ENCODE data around the gene KCNMA1.

KCNMA1 gene

GRCh38 chr10:77471069-77471536 lies 166.5 kb downstream of the KCNMA1 start:
- TF ChIP-seq, protein P1, sequence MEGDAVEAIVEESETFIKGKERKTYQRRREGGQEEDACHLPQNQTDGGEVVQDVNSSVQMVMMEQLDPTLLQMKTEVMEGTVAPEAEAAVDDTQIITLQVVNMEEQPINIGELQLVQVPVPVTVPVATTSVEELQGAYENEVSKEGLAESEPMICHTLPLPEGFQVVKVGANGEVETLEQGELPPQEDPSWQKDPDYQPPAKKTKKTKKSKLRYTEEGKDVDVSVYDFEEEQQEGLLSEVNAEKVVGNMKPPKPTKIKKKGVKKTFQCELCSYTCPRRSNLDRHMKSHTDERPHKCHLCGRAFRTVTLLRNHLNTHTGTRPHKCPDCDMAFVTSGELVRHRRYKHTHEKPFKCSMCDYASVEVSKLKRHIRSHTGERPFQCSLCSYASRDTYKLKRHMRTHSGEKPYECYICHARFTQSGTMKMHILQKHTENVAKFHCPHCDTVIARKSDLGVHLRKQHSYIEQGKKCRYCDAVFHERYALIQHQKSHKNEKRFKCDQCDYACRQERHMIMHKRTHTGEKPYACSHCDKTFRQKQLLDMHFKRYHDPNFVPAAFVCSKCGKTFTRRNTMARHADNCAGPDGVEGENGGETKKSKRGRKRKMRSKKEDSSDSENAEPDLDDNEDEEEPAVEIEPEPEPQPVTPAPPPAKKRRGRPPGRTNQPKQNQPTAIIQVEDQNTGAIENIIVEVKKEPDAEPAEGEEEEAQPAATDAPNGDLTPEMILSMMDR (IDR thresholded peaks at IDR 0.05; ENCODE audit: low read depth, low read length) = no peak
- DNase-seq (ENCODE audit: extremely low read depth, low read depth) = no peak

GRCh38 chr10:77467422-77467963 lies 170.1 kb downstream of the KCNMA1 start:
- DNase-seq (ENCODE audit: extremely low read depth, low read depth) = no peak
- TF ChIP-seq, protein P1 (IDR thresholded peaks at IDR 0.05; ENCODE audit: low read depth, low read length) = no peak

- TF ChIP-seq, protein P1 (IDR thresholded peaks at IDR 0.05; ENCODE audit: low read depth, low read length) = no peak
- no peak for DNase-seq (ENCODE audit: extremely low read depth, low read depth)
Observed at GRCh38 chr10:77463967-77464745, 173.5 kb downstream of the KCNMA1 start.

- DNase-seq (ENCODE audit: extremely low read depth, low read depth) = no peak
- TF ChIP-seq, protein P1 (IDR thresholded peaks at IDR 0.05; ENCODE audit: low read depth, low read length) = no peak
Observed at GRCh38 chr10:77463499-77463898, 174.1 kb downstream of the KCNMA1 start.

DNA sequence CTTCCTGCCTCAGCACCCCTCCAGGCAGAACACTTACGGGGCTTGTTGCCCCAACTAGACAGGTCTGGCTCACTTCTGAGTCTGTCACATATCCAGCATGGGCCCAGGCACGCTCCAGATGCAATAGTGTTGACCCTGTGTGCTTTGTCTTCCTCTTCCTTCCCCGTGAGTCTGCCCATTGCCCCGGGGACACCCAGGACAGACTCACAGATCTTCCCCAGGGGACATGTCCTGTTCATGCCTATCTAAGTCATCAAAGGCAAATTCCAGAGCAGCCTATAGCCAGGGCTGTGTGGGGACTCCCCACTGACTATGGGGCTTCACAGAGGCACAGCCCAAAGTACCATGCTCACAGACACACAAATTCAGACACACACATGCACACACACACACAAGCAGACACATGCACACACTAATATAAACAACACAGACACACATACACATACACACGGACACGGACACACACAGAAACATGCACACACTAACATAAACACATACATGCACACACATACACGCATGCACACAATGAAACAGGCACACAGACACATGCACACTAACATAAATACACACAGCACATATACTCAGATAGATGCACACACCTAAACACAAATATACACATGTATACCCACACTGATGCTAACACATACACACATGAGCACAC lies 175.8 kb downstream of the KCNMA1 start:
- DNase-seq (ENCODE audit: extremely low read depth, low read depth) = no peak
- TF ChIP-seq, protein P1 (IDR thresholded peaks at IDR 0.05; ENCODE audit: low read depth, low read length) = no peak

DNA sequence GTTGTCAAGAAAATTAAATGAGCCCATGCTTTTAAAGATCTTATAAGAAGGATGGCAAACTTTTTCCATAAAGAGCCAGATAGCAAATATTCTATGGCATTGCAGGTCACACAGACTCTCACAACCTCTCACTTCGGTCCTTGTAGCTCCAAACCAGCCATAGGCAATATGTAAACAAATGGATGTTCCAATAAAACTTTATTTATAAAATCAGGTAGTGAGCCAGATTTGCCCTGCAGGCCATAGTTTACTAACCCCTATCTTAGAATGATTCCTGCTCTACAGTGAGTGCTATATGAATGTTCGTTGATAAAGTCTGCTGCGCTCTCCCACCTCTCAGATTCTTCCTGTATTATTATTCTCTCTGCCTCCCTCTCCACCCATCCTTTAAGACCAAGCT lies 177.7 kb downstream of the KCNMA1 start:
- TF ChIP-seq, protein P1 (IDR thresholded peaks at IDR 0.05; ENCODE audit: low read depth, low read length) = no peak
- DNase-seq (ENCODE audit: extremely low read depth, low read depth) = no peak

Measured in AG09319 (cell line).